Upper lobe of left lung (tissue), 6 donors: ENCODE results near the gene KAZN. TPM values are rescaled to one million over a fixed set of nuclear protein-coding genes. Genes with fewer than 3 reads are reported as not detected.

Experiments used
- ATAC-seq, 2 donors: fragments of 200-7000 bp; cut with Tn5 transposase; one replicate each; pipeline ENCODE4 v1.9.1; 2022; ENCODE audit warnings: mild to moderate bottlenecking in 2 of 2, moderate library complexity in 2 of 2; ENCODE audit not compliant: low FRiP score in 2 of 2
- DNase-seq, 2 donors: peaks; one replicate each; pipeline ENCODE4 v3.0.0-alpha.2; 2019 to 2020
- H3K27ac ChIP-seq, 4 donors: fragments of 200-600 bp; sonication (generic); one replicate each; pipeline ENCODE4 v1.5.1; 2016 to 2019
- H3K27me3 ChIP-seq, 4 donors: fragments of 200-600 bp; sonication (generic); one replicate each; pipeline ENCODE4 v1.5.1; 2017 to 2019
- H3K36me3 ChIP-seq, 4 donors: fragments of 200-600 bp; sonication (generic); one replicate each; pipeline ENCODE4 v1.5.1; 2016 to 2019
- H3K4me1 ChIP-seq, 4 donors: fragments of 200-600 bp; sonication (generic); one replicate each; pipeline ENCODE4 v1.5.1; 2018 to 2019
- H3K4me3 ChIP-seq, 4 donors: fragments of 200-600 bp; sonication (generic); one replicate each; pipeline ENCODE4 v1.5.1; 2017 to 2019; ENCODE audit warnings: mild to moderate bottlenecking in 2 of 4, moderate library complexity in 1 of 4
- H3K9me3 ChIP-seq, 4 donors: fragments of 200-600 bp; sonication (generic); one replicate each; pipeline ENCODE4 v1.5.1; 2018 to 2019
- EP300 ChIP-seq, 4 donors: sonication (generic); formaldehyde crosslinking; IDR thresholded peaks; one replicate each; pipeline ENCODE4 v1.5.1; 2017; ENCODE audit warnings: antibody characterized with exemption in 4 of 4, control low read depth in 2 of 4
- POLR2A ChIP-seq, 4 donors: fragments of 450-650 bp; IDR thresholded peaks; one replicate each; pipeline ENCODE4 v1.5.1; 2016 to 2017; ENCODE audit warnings: antibody characterized with exemption in 4 of 4, mild to moderate bottlenecking in 2 of 4
- POLR2AphosphoS5 ChIP-seq, 2 donors: sonication (generic); formaldehyde crosslinking; IDR thresholded peaks; one replicate each; pipeline ENCODE4 v1.5.1; 2017; ENCODE audit warnings: antibody characterized with exemption in 2 of 2
- WGBS, 2 donors: methylation state at CpG; one replicate each; pipeline ENCODE4 v1.1.5; 2017 to 2018; 5-methylcytosine and 5-hydroxymethylcytosine counted together
- total RNA-seq, 6 donors: library from RNA; depleted of rRNA in 4 of 6; stranded (reverse); fragments of >200 nt in 4 of 6; gene quantifications; one replicate each; pipeline versions ENCODE4 v1.1.0 to v1.2.1, GENCODE V29; 2016 to 2021
- TF ChIP-seq, protein P1 (sequence below), 6 experiments: fragments of 450-650 bp in 4 of 6; fragments of 200-600 bp in 2 of 6; sonication (generic) in 2 of 6; IDR thresholded peaks; one replicate each; pipeline ENCODE4 v1.5.1; 2016 to 2019; ENCODE audit warnings: antibody characterized with exemption in 6 of 6
- donor health status: DM: no; HTN: no; CAD: no; lungs with moderate emphysema.
- donor health status: DM: no; HTN: yes; CAD: no; lungs with severe emphysema.

Gene KAZN
- total RNA-seq, 6 donors from 2014 or later, result 11.5 to 30.0 (median 17.6) TPM

DNA sequence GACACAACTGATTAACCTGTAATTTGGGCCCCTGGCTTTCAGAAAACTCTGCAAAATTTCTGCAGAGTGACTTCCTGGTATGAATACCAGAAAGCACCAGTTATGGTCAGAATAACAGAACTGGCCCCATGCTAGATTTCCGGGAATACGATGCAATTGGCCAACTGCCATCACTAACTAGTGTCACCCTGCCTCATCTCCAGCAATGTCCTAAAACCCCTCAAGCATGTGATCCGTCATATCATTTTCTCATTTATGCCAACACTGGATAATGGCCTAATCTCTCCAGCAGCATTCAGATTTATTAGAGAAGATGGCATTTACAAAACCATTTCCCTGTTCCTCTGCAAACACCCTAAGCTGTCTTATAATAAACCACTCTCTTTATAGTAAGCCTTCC is 15.4 kb downstream of the KAZN start:
- H3K4me1 ChIP-seq, result no peaks in the 10 kb centered on the region
- no peaks in the 10 kb centered on the region for H3K9me3 ChIP-seq
- ATAC-seq, result no peak
- no peak overlapping the region for H3K4me3 ChIP-seq
- no peak for DNase-seq
- TF ChIP-seq POLR2AphosphoS5 (IDR thresholded peaks at IDR 0.05) (no peak), POLR2A (IDR thresholded peaks at IDR 0.05) (no peak), EP300 (IDR thresholded peaks at IDR 0.05) (no peak)
- TF ChIP-seq, protein P1, sequence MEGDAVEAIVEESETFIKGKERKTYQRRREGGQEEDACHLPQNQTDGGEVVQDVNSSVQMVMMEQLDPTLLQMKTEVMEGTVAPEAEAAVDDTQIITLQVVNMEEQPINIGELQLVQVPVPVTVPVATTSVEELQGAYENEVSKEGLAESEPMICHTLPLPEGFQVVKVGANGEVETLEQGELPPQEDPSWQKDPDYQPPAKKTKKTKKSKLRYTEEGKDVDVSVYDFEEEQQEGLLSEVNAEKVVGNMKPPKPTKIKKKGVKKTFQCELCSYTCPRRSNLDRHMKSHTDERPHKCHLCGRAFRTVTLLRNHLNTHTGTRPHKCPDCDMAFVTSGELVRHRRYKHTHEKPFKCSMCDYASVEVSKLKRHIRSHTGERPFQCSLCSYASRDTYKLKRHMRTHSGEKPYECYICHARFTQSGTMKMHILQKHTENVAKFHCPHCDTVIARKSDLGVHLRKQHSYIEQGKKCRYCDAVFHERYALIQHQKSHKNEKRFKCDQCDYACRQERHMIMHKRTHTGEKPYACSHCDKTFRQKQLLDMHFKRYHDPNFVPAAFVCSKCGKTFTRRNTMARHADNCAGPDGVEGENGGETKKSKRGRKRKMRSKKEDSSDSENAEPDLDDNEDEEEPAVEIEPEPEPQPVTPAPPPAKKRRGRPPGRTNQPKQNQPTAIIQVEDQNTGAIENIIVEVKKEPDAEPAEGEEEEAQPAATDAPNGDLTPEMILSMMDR (IDR thresholded peaks at IDR 0.05), result no peak
- H3K27me3 ChIP-seq, result no peaks in the 10 kb centered on the region
- no peaks in the 10 kb centered on the region for H3K36me3 ChIP-seq
- no peak overlapping the region for H3K27ac ChIP-seq
- 55 to 64% methylated on average over 3 of the region's 3 CpGs for WGBS, 2 donors

DNA sequence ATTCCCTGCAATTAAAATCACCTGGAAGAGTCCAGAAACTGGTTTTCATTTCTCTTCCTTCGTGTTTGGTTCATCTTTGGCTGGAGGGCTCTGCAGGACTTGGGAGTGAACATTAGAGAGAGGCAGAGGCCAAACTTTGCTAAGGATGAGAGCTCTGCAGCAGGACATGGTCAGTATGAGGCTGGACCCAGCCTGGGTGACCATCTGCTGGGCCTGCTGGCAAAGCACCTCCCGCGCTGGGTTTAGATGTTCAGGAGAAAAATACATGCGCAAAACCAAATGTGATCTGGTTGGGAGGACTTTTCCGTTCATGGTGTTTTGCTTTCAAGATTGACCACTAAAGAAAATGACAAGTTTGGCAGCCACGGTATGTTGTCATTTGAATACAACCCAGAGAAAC is 15.9 kb downstream of the KAZN start:
- WGBS, 2 donors, result 87 to 89% methylated on average over 6 of the region's 6 CpGs
- Histone ChIP-seq H3K27ac (no peak overlapping the region), H3K4me1 (no peaks in the 10 kb centered on the region), H3K9me3 (no peaks in the 10 kb centered on the region), H3K27me3 (no peaks in the 10 kb centered on the region), H3K36me3 (no peaks in the 10 kb centered on the region), H3K4me3 (no peak overlapping the region)
- DNase-seq (no peak), ATAC-seq (no peak)
- TF ChIP-seq EP300 (IDR thresholded peaks at IDR 0.05) (no peak), POLR2A (IDR thresholded peaks at IDR 0.05) (no peak), POLR2AphosphoS5 (IDR thresholded peaks at IDR 0.05) (no peak)
- TF ChIP-seq, protein P1 (IDR thresholded peaks at IDR 0.05), result no peak

DNA sequence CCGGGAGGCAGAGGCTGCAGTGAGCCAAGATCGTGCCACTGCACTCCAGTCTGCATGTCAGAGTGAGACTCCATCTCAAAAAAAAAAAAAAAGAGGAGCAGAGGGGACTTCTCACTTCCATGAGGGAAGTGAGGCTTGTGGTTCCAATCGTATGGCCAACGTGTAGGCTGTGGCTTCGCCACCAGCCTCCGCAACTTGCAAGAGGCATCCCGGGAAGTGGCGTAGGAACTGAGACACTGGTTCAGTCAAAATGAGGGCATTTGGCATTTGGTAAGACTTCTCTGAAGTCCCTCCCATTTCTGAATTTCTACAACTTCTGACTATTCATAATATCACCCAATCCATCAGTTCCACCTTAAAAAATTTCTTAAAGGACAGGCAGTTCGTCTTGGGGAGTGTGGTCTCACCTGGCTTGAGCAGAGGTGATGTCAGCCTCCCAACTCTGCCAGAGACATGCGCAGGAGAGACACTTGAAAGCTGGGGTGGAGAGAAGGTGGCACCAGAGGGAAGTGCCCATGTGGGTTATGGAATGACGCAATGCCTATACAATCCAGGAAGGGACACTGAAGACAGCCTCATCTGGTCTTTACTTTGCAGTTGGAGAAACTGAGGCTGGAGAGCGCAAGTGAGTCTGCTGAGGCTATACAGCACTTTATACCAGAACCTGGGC is 17.2 kb downstream of the KAZN start:
- Histone ChIP-seq H3K4me1 (no peaks in the 10 kb centered on the region), H3K27me3 (no peaks in the 10 kb centered on the region), H3K9me3 (no peaks in the 10 kb centered on the region), H3K27ac (no peak overlapping the region), H3K4me3 (no peak overlapping the region), H3K36me3 (no peaks in the 10 kb centered on the region)
- no peak for ATAC-seq
- TF ChIP-seq, protein P1 (IDR thresholded peaks at IDR 0.05), result no peak
- no peak for TF ChIP-seq EP300 (IDR thresholded peaks at IDR 0.05)
- TF ChIP-seq POLR2AphosphoS5 (IDR thresholded peaks at IDR 0.05), result no peak
- no peak for TF ChIP-seq POLR2A (IDR thresholded peaks at IDR 0.05)
- 74 to 82% methylated on average over 12 of the region's 12 CpGs for WGBS, 2 donors
- no peak for DNase-seq

DNA sequence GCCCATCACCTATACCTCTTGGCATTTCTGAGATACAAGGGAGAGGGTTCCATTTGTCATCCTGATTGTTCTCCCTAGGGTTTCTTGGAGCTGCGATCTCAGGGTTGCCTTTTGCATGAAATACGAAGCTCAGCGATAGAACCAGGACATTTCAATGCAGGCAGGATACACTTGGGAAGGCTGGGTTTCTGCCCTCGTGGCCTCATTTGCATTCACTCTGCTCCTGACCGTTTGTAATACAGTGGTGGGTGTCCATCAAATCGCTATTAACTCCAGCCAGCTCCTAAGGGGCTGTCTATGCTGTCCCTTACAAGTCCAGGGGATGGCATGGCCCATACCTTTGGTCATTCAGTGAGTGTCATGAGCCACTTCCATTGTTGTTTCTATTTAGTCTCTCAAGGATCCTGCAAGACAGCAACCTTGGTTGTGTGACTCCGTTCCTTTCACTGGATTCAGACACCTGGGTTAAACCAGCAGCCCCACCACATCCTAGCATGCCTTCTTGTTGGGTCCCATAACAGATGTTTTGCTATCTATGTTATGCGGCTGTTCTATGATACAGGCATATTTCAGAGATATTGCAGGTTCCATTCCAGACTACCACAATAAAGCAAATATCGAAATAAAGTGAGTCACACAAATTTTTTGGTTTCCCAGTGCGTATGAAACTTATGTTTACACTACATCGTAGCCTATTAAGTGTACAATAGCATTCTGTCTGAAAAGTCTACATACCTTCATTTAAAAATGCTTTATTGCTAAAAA is 18.3 kb downstream of the KAZN start:
- DNase-seq (no peak), ATAC-seq (no peak)
- Histone ChIP-seq H3K4me3 (no peak overlapping the region), H3K27me3 (no peaks in the 10 kb centered on the region), H3K27ac (no peak overlapping the region), H3K9me3 (no peaks in the 10 kb centered on the region), H3K36me3 (no peaks in the 10 kb centered on the region), H3K4me1 (no peaks in the 10 kb centered on the region)
- TF ChIP-seq POLR2A (IDR thresholded peaks at IDR 0.05) (no peak), EP300 (IDR thresholded peaks at IDR 0.05) (no peak), POLR2AphosphoS5 (IDR thresholded peaks at IDR 0.05) (no peak)
- TF ChIP-seq, protein P1 (IDR thresholded peaks at IDR 0.05), result no peak
- 67 to 77% methylated on average over 11 of the region's 11 CpGs for WGBS, 2 donors
